Panc1 (cell line): ENCODE results near the gene GDAP1L1.

Source experiments
- POLR2AphosphoS5 ChIP-seq: IDR thresholded peaks from 2 replicates; pipeline ENCODE4 v1.6.1; 2012; ENCODE audit warnings: mild to moderate bottlenecking, low read depth, low read length, moderate library complexity
- SIN3A ChIP-seq: IDR thresholded peaks from 2 replicates; pipeline ENCODE4 v1.6.1; 2012; ENCODE audit warnings: low read depth, mild to moderate bottlenecking, low read length, moderate library complexity, borderline replicate concordance; ENCODE audit not compliant: insufficient read depth
- TF ChIP-seq, protein P1 (sequence below): fragments of 450-650 bp; IDR thresholded peaks from 2 replicates; pipeline ENCODE4 v1.5.1; 2017; ENCODE audit warnings: mild to moderate bottlenecking
- TF ChIP-seq, protein P2 (sequence below), 2 experiments: IDR thresholded peaks; 2 replicates each; pipeline ENCODE4 v1.6.1; 2011 to 2012; ENCODE audit warnings: low read depth in 2 of 2, control low read depth in 1 of 2, low read length in 1 of 2, mild to moderate bottlenecking in 1 of 2, moderate library complexity in 1 of 2; ENCODE audit not compliant: insufficient read depth in 1 of 2

DNA sequence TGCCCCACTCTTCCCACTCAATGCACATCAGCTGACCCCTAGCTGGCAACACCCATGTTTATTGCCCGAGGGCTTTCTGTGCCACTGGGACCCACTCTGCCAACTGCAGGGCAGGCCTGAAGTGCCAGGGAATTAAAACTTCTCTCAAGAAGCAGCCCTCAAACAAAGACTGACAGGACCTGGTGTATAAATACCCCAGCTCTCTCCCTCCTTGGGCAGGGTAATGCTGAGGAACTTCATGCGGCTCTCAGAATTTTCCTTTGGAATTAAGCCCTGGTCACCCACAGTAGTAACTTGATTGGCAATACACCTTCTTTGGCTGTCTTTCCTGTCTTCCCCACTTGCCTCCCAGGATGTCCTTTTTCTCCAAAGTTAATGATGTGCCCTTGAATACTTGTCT lies 5.3 kb upstream of the GDAP1L1 start:
- TF ChIP-seq, protein P1, sequence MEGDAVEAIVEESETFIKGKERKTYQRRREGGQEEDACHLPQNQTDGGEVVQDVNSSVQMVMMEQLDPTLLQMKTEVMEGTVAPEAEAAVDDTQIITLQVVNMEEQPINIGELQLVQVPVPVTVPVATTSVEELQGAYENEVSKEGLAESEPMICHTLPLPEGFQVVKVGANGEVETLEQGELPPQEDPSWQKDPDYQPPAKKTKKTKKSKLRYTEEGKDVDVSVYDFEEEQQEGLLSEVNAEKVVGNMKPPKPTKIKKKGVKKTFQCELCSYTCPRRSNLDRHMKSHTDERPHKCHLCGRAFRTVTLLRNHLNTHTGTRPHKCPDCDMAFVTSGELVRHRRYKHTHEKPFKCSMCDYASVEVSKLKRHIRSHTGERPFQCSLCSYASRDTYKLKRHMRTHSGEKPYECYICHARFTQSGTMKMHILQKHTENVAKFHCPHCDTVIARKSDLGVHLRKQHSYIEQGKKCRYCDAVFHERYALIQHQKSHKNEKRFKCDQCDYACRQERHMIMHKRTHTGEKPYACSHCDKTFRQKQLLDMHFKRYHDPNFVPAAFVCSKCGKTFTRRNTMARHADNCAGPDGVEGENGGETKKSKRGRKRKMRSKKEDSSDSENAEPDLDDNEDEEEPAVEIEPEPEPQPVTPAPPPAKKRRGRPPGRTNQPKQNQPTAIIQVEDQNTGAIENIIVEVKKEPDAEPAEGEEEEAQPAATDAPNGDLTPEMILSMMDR: no peak
- TF ChIP-seq POLR2AphosphoS5 (no peak), SIN3A (no peak)
- TF ChIP-seq, protein P2, sequence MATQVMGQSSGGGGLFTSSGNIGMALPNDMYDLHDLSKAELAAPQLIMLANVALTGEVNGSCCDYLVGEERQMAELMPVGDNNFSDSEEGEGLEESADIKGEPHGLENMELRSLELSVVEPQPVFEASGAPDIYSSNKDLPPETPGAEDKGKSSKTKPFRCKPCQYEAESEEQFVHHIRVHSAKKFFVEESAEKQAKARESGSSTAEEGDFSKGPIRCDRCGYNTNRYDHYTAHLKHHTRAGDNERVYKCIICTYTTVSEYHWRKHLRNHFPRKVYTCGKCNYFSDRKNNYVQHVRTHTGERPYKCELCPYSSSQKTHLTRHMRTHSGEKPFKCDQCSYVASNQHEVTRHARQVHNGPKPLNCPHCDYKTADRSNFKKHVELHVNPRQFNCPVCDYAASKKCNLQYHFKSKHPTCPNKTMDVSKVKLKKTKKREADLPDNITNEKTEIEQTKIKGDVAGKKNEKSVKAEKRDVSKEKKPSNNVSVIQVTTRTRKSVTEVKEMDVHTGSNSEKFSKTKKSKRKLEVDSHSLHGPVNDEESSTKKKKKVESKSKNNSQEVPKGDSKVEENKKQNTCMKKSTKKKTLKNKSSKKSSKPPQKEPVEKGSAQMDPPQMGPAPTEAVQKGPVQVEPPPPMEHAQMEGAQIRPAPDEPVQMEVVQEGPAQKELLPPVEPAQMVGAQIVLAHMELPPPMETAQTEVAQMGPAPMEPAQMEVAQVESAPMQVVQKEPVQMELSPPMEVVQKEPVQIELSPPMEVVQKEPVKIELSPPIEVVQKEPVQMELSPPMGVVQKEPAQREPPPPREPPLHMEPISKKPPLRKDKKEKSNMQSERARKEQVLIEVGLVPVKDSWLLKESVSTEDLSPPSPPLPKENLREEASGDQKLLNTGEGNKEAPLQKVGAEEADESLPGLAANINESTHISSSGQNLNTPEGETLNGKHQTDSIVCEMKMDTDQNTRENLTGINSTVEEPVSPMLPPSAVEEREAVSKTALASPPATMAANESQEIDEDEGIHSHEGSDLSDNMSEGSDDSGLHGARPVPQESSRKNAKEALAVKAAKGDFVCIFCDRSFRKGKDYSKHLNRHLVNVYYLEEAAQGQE (IDR thresholded peaks at IDR 0.05; ENCODE audit: insufficient read depth in 1 of 2, low read depth in 2 of 2, low read length in 1 of 2): no peak
